Osteoblast (primary cell): ENCODE results near the gene RHBDF2. TPM values are rescaled to one million over a fixed set of nuclear protein-coding genes. Genes with fewer than 3 reads are reported as not detected.

Experiments used
- DNase-seq: peaks from one replicate; pipeline ENCODE4 v3.0.0; 2011; ENCODE audit warnings: low spot score, mixed read lengths; ENCODE audit not compliant: insufficient read length; ENCODE audit errors: missing footprints
- H2AFZ ChIP-seq: 2 replicates; pipeline ENCODE4 v1.6.0; 2011; ENCODE audit warnings: mild to moderate bottlenecking, low read length
- H3K27ac ChIP-seq: 2 replicates; pipeline ENCODE4 v1.5.1; 2011; ENCODE audit warnings: mild to moderate bottlenecking, low read depth, low read length, moderate library complexity
- H3K27me3 ChIP-seq: 2 replicates; pipeline ENCODE4 v1.6.0; 2012; ENCODE audit warnings: mild to moderate bottlenecking, control low read depth, inconsistent platforms, low read length, moderate library complexity; ENCODE audit not compliant: insufficient read depth
- H3K36me3 ChIP-seq: 2 replicates; pipeline ENCODE4 v1.5.1; 2011; ENCODE audit warnings: mild to moderate bottlenecking, low read length, control low read depth, moderate library complexity; ENCODE audit not compliant: insufficient read depth
- H3K4me1 ChIP-seq: 2 replicates; pipeline ENCODE4 v1.5.1; 2011; ENCODE audit warnings: mild to moderate bottlenecking, low read length, control low read depth, moderate library complexity; ENCODE audit not compliant: insufficient read depth
- H3K4me2 ChIP-seq: 2 replicates; pipeline ENCODE4 v1.6.0; 2011; ENCODE audit warnings: mild to moderate bottlenecking, low read length; ENCODE audit not compliant: insufficient read depth
- H3K4me3 ChIP-seq: fragments of 200-600 bp; sonication (generic); 3 replicates; pipeline ENCODE4 v1.5.1; 2012; ENCODE audit warnings: mild to moderate bottlenecking, low read length, inconsistent platforms; ENCODE audit not compliant: insufficient read depth
- H3K79me2 ChIP-seq: 2 replicates; pipeline ENCODE4 v1.6.0; 2012; ENCODE audit warnings: mild to moderate bottlenecking, low read length, control low read depth, inconsistent platforms; ENCODE audit not compliant: insufficient read depth
- H3K9me3 ChIP-seq: 2 replicates; pipeline ENCODE4 v1.5.1; 2011; ENCODE audit warnings: low read depth, low read length, control low read depth
- H4K20me1 ChIP-seq: 2 replicates; pipeline ENCODE4 v1.6.0; 2012; ENCODE audit warnings: mild to moderate bottlenecking, low read length, control low read depth; ENCODE audit not compliant: insufficient read depth
- CTCF ChIP-seq: IDR thresholded peaks from 2 replicates; pipeline ENCODE4 v1.5.1; 2011; ENCODE audit warnings: mild to moderate bottlenecking, low read depth, low read length, moderate library complexity; ENCODE audit errors: extremely low read depth
- total RNA-seq: library from RNA; depleted of rRNA; stranded (reverse); fragments of >200 nt; gene quantifications from 2 replicates; pipeline ENCODE4 v1.2.3, GENCODE V29; 2012

Gene RHBDF2
- total RNA-seq, 1 donor = 8.3 TPM

- no peak overlapping the region for H3K27ac ChIP-seq
- no peaks in the 10 kb centered on the region for H3K9me3 ChIP-seq
- H3K36me3 ChIP-seq = no peaks in the 10 kb centered on the region
- H4K20me1 ChIP-seq = no peaks in the 10 kb centered on the region
- peak; percentile 62 for DNase-seq
- no peak overlapping the region for H3K4me3 ChIP-seq
- no peak overlapping the region for H3K4me2 ChIP-seq
- no peaks in the 10 kb centered on the region for H3K79me2 ChIP-seq
- no peak for TF ChIP-seq CTCF
- H3K4me1 ChIP-seq = peaks cover 4% of the 10 kb centered on the region
- H2AFZ ChIP-seq = no peak overlapping the region
- H3K27me3 ChIP-seq = peaks cover 4% of the 10 kb centered on the region
These were observed 33.2 kb downstream of the RHBDF2 start for GRCh38 chr17:76467809-76468633.

GRCh38 chr17:76467366-76467765 lies 33.9 kb downstream of the RHBDF2 start, which contains the start of gene AANAT:
TSS of gene AANAT (plus strand) at chr17:76467603. CDS start at chr17:76468747, 1,144 bp downstream.
- DNase-seq = peak; percentile 69
- no peaks in the 10 kb centered on the region for H3K36me3 ChIP-seq
- H3K27ac ChIP-seq = no peak within 1 kb of the TSS
- H4K20me1 ChIP-seq = no peaks in the 10 kb centered on the region
- TF ChIP-seq CTCF = no peak
- no peak within 1 kb of the TSS for H3K4me3 ChIP-seq
- H3K9me3 ChIP-seq = no peaks in the 10 kb centered on the region
- H3K27me3 ChIP-seq = peaks cover 4% of the 10 kb centered on the region
- no peak within 1 kb of the TSS for H3K4me2 ChIP-seq
- H2AFZ ChIP-seq = no peak within 1 kb of the TSS
- no peaks in the 10 kb centered on the region for H3K79me2 ChIP-seq
- H3K4me1 ChIP-seq = peaks cover 8% of the 10 kb centered on the region

GRCh38 chr17:76466775-76467130 lies 34.5 kb downstream of the RHBDF2 start:
- Histone ChIP-seq H4K20me1 (no peaks in the 10 kb centered on the region), H3K36me3 (no peaks in the 10 kb centered on the region), H3K4me3 (no peak overlapping the region), H3K9me3 (no peaks in the 10 kb centered on the region), H3K27ac (no peak overlapping the region), H3K4me2 (no peak overlapping the region), H3K79me2 (no peaks in the 10 kb centered on the region), H2AFZ (no peak overlapping the region), H3K4me1 (peaks cover 13% of the 10 kb centered on the region), H3K27me3 (peaks cover 4% of the 10 kb centered on the region)
- TF ChIP-seq CTCF = no peak
- DNase-seq = peak; percentile 66

- Histone ChIP-seq H3K79me2 (no peaks in the 10 kb centered on the region), H3K4me2 (no peak overlapping the region), H3K27me3 (peaks cover 4% of the 10 kb centered on the region), H3K27ac (no peak overlapping the region), H4K20me1 (no peaks in the 10 kb centered on the region), H3K4me1 (peaks cover 15% of the 10 kb centered on the region), H3K36me3 (no peaks in the 10 kb centered on the region), H3K4me3 (no peak overlapping the region), H2AFZ (no peak overlapping the region), H3K9me3 (no peaks in the 10 kb centered on the region)
- no peak for TF ChIP-seq CTCF
- peak; percentile 52 for DNase-seq
These were observed 38.5 kb downstream of the RHBDF2 start for GRCh38 chr17:76462556-76463290.
